Epidermal melanocyte (primary cell): Measurements from ENCODE around the gene TROAP.

Experiments
- DNase-seq: peaks from one replicate; pipeline ENCODE4 v3.0.0; 2011; ENCODE audit warnings: low spot score; ENCODE audit not compliant: insufficient read length

TROAP gene

GRCh38 chr12:49342066-49342913, 19.2 kb downstream of the TROAP start:
- peak; percentile 74 for DNase-seq

GRCh38 chr12:49342914-49343731, 20.1 kb downstream of the TROAP start:
- no peak for DNase-seq

GRCh38 chr12:49344486-49345050, 21.5 kb downstream of the TROAP start:
- no peak for DNase-seq

- DNase-seq = no peak
These were observed 22.2 kb downstream of the TROAP start for GRCh38 chr12:49345051-49345824.

- no peak for DNase-seq
These were observed 23.0 kb downstream of the TROAP start for GRCh38 chr12:49345825-49346658.

GRCh38 chr12:49346659-49347310, 23.7 kb downstream of the TROAP start, which contains the start of gene DNAJC22:
Gene DNAJC22 (plus strand): TSS chr12:49346888. CDS start chr12:49348873, 1,985 bp downstream.
- no peak for DNase-seq

GRCh38 chr12:49347311-49348193, 24.5 kb downstream of the TROAP start:
- peak; percentile 89 for DNase-seq

GRCh38 chr12:49348781-49349180, 25.7 kb downstream of the TROAP start:
- DNase-seq = no peak

GRCh38 chr12:49349266-49349665, 26.2 kb downstream of the TROAP start:
- no peak for DNase-seq

- no peak for DNase-seq
These were observed 29.3 kb downstream of the TROAP start for GRCh38 chr12:49352351-49352750.

- DNase-seq = no peak
These were observed 32.9 kb downstream of the TROAP start for GRCh38 chr12:49355913-49356312.

- DNase-seq = no peak
These were observed 34.1 kb downstream of the TROAP start for GRCh38 chr12:49357103-49357678.

- DNase-seq = no peak
These were observed 35.6 kb downstream of the TROAP start for GRCh38 chr12:49358483-49359141.

GRCh38 chr12:49359671-49360070, 36.6 kb downstream of the TROAP start:
- no peak for DNase-seq

- DNase-seq = no peak
These were observed 39.0 kb downstream of the TROAP start for GRCh38 chr12:49362077-49362476.

GRCh38 chr12:49364989-49365388, 41.9 kb downstream of the TROAP start:
- DNase-seq = no peak

- DNase-seq = no peak
These were observed 42.5 kb downstream of the TROAP start for GRCh38 chr12:49365542-49365941.

- no peak for DNase-seq
These were observed 43.1 kb downstream of the TROAP start for GRCh38 chr12:49366096-49366651.
